Hepatocyte (in vitro differentiated cells): Measurements from ENCODE around the gene TMEM121.

ENCODE experiments used
- CTCF ChIP-seq: fragments of 200-600 bp; sonication (generic); IDR thresholded peaks from 2 replicates; pipeline ENCODE4 v1.5.1; 2016; ENCODE audit warnings: antibody characterized with exemption, mild to moderate bottlenecking; ENCODE audit not compliant: poor library complexity
- EZH2 ChIP-seq: fragments of 200-600 bp; sonication (generic); IDR thresholded peaks from 2 replicates; pipeline ENCODE4 v1.6.1; 2016; ENCODE audit warnings: antibody characterized with exemption, mild to moderate bottlenecking, borderline replicate concordance
- EZH2phosphoT487 ChIP-seq: fragments of 200-600 bp; sonication (generic); IDR thresholded peaks from one replicate; pipeline ENCODE4 v1.6.1; 2018; ENCODE audit warnings: antibody characterized with exemption, mild to moderate bottlenecking, low read depth, moderate library complexity; ENCODE audit not compliant: unreplicated experiment, severe bottlenecking

- TF ChIP-seq CTCF (no peak), EZH2phosphoT487 (peak; percentile 18), EZH2 (peak; percentile 70)
Measured at GRCh38 chr14:105478398-105479251, 47.8 kb upstream of the TMEM121 start.
